Endodermal cell (in vitro differentiated cells): ENCODE measurements around the gene KCNJ1. TPM values are rescaled to one million over a fixed set of nuclear protein-coding genes. Genes with fewer than 3 reads are reported as not detected.

Source experiments
- DNase-seq: peaks from one replicate; pipeline ENCODE4 v3.0.0-alpha.2; 2017
- H3K27ac ChIP-seq: 2 replicates; pipeline ENCODE4 v1.5.1; 2013; ENCODE audit warnings: mild to moderate bottlenecking, low read depth, low read length, moderate library complexity
- H3K27me3 ChIP-seq: 2 replicates; pipeline ENCODE4 v1.6.1; 2013; ENCODE audit warnings: mild to moderate bottlenecking, low read length, moderate library complexity; ENCODE audit not compliant: insufficient read depth, control insufficient read depth, poor library complexity, severe bottlenecking
- H3K36me3 ChIP-seq: 2 replicates; pipeline ENCODE4 v1.7.0; 2013; ENCODE audit warnings: mild to moderate bottlenecking, low read length, moderate library complexity; ENCODE audit not compliant: control insufficient read depth, insufficient read depth
- H3K4me1 ChIP-seq: one replicate; pipeline ENCODE4 v1.7.0; 2013; ENCODE audit warnings: low read length; ENCODE audit not compliant: control insufficient read depth, insufficient read depth
- H3K4me3 ChIP-seq: 2 replicates; pipeline ENCODE4 v1.5.1; 2013; ENCODE audit warnings: mild to moderate bottlenecking, low read length, moderate library complexity
- H3K9ac ChIP-seq: 2 replicates; pipeline ENCODE4 v1.6.1; 2013; ENCODE audit warnings: mild to moderate bottlenecking, low read length, moderate library complexity; ENCODE audit not compliant: poor library complexity, severe bottlenecking; ENCODE audit errors: extremely low read depth
- H3K9me3 ChIP-seq: 2 replicates; pipeline ENCODE4 v1.6.1; 2013; ENCODE audit warnings: mild to moderate bottlenecking, low read length, moderate library complexity; ENCODE audit not compliant: control insufficient read depth
- H3K27ac Mint-ChIP-seq: 2 replicates; pipeline ENCODE4 v1.8.0; 2020; ENCODE audit warnings: mixed read lengths
- H3K27me3 Mint-ChIP-seq: 2 replicates; pipeline ENCODE4 v1.8.0; 2021; ENCODE audit warnings: mild to moderate bottlenecking, mixed read lengths; ENCODE audit not compliant: insufficient read depth
- H3K36me3 Mint-ChIP-seq: 2 replicates; pipeline ENCODE4 v1.8.0; 2020; ENCODE audit warnings: low read depth, mixed read lengths
- H3K4me1 Mint-ChIP-seq: 2 replicates; pipeline ENCODE4 v1.8.0; 2020; ENCODE audit warnings: mixed read lengths
- H3K4me3 Mint-ChIP-seq: 2 replicates; pipeline ENCODE4 v1.8.0; 2020; ENCODE audit warnings: mild to moderate bottlenecking, moderate library complexity, mixed read lengths
- H3K9me3 Mint-ChIP-seq: 2 replicates; pipeline ENCODE4 v1.8.0; 2020; ENCODE audit warnings: mild to moderate bottlenecking, mixed read lengths
- WGBS, 2 experiments: methylation state at CpG; one replicate each; pipeline versions ENCODE4 v1.1.5 to v1.1.7; 2013; ENCODE audit warnings: missing lambda C conversion rate in 2 of 2, mixed read lengths in 1 of 2; ENCODE audit not compliant: insufficient coverage in 1 of 2, insufficient read length in 1 of 2; 5-methylcytosine and 5-hydroxymethylcytosine counted together
- total RNA-seq, 2 donors: library from RNA; stranded (reverse); fragmentation: NEBNext Ultra II Directional in 1 of 2; extraction: Animal tissue kit (Norgen Biotek cat#: 25700) in 1 of 2; gene quantifications; 2 replicates in 1 of 2; 3 replicates in 1 of 2; pipeline ENCODE4 v1.2.1, GENCODE V29; 2021
- TF ChIP-seq, protein P1 (sequence below): fragments of 200-600 bp; sonication (generic); conservative IDR thresholded peaks from 2 replicates; pipeline ENCODE4 v1.5.0; 2021; ENCODE audit warnings: antibody characterized with exemption, mild to moderate bottlenecking

The KCNJ1 gene
- total RNA-seq, 2 donors from 2014 or later: not detected

DNA sequence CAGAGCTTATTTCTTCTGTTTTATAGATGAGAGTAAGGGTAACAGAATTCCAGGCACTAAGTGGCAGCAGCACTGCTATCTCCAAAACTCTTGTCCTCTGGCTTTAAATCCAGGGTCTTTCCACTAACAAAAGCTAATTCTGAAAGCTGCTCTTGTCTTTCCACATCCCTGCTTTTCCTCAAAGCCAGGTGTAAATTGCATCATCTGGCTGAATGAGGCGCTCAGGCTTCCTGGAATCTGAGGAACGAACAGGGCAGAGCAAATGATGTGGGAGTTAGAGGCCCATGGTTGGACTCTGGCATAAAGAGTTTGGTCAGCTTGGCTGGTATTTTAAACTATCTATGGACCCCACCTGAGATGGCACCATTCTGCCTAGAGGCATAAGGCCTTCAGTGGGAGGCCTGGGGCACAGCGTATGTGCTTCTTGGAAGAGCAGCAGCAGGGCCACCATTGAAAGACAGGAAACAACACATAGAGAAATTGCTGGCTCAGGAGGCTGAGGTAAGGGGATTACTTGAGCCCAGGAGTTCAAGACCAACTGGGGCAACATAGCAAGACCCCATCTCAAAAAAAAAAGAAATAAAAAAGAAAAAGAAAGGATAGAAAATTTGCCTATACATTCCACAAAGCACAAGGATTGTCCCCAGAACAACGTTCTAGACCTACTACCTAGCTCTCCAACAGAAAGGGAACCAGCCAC is 25.9 kb upstream of the KCNJ1 start:
- H3K27ac ChIP-seq: no peak overlapping the region
- peaks cover 21% of the 10 kb centered on the region for H3K4me1 ChIP-seq
- peaks cover 28% of the 10 kb centered on the region for H3K27me3 ChIP-seq
- WGBS, 2 experiments: 78 to 88% methylated on average over 4 of the region's 4 CpGs
- H3K36me3 Mint-ChIP-seq: no peaks in the 10 kb centered on the region
- TF ChIP-seq, protein P1, sequence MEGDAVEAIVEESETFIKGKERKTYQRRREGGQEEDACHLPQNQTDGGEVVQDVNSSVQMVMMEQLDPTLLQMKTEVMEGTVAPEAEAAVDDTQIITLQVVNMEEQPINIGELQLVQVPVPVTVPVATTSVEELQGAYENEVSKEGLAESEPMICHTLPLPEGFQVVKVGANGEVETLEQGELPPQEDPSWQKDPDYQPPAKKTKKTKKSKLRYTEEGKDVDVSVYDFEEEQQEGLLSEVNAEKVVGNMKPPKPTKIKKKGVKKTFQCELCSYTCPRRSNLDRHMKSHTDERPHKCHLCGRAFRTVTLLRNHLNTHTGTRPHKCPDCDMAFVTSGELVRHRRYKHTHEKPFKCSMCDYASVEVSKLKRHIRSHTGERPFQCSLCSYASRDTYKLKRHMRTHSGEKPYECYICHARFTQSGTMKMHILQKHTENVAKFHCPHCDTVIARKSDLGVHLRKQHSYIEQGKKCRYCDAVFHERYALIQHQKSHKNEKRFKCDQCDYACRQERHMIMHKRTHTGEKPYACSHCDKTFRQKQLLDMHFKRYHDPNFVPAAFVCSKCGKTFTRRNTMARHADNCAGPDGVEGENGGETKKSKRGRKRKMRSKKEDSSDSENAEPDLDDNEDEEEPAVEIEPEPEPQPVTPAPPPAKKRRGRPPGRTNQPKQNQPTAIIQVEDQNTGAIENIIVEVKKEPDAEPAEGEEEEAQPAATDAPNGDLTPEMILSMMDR: no peak
- peak; percentile 62 for DNase-seq
- peak overlapping the region; percentile 1 for H3K27ac Mint-ChIP-seq
- H3K4me3 Mint-ChIP-seq: no peak overlapping the region
- H3K9ac ChIP-seq: no peak overlapping the region
- H3K9me3 ChIP-seq: no peaks in the 10 kb centered on the region
- H3K4me3 ChIP-seq: no peak overlapping the region
- H3K9me3 Mint-ChIP-seq: no peaks in the 10 kb centered on the region
- H3K36me3 ChIP-seq: no peaks in the 10 kb centered on the region
- peaks cover 41% of the 10 kb centered on the region for H3K27me3 Mint-ChIP-seq
- peaks cover 44% of the 10 kb centered on the region for H3K4me1 Mint-ChIP-seq

DNA sequence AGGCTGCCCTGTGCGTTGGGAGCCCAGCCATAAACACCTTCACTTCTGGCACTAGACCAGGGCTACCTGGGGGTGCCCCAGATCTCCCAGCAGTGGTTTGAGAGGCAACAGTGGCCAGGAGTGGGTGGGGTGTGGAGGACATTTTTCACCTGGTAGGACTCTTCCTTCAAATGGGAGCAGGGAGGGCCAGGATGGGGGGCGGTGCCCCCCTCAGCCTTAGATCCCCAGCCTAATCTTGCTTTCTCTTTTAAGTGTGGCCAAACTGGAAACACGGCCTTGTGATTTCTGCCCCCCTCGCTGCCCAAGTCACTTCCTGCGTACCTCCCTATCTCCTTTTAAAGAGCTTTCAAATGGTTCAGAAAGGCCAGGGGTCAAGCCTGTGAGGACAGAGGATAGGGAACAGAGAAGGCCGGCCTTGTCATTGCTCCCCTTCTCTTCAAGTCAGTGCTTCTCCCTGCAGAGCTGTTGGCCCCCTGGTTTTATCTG is 24.9 kb upstream of the KCNJ1 start:
- no peaks in the 10 kb centered on the region for H3K9me3 Mint-ChIP-seq
- Histone ChIP-seq H3K4me1 (peaks cover 25% of the 10 kb centered on the region), H3K27ac (no peak overlapping the region), H3K9me3 (no peaks in the 10 kb centered on the region), H3K9ac (no peak overlapping the region), H3K36me3 (no peaks in the 10 kb centered on the region), H3K4me3 (peak overlapping the region; percentile 59), H3K27me3 (peaks cover 26% of the 10 kb centered on the region)
- peak overlapping the region; percentile 61 for H3K4me3 Mint-ChIP-seq
- peaks cover 37% of the 10 kb centered on the region for H3K27me3 Mint-ChIP-seq
- no peaks in the 10 kb centered on the region for H3K36me3 Mint-ChIP-seq
- H3K27ac Mint-ChIP-seq: no peak overlapping the region
- TF ChIP-seq, protein P1: no peak
- DNase-seq: peak; percentile 58
- peaks cover 52% of the 10 kb centered on the region for H3K4me1 Mint-ChIP-seq
- 48% methylated on average over 6 of the region's 6 CpGs; no CpG with 5 or more reads in 1 of the 2 experiments for WGBS, 2 experiments

DNA sequence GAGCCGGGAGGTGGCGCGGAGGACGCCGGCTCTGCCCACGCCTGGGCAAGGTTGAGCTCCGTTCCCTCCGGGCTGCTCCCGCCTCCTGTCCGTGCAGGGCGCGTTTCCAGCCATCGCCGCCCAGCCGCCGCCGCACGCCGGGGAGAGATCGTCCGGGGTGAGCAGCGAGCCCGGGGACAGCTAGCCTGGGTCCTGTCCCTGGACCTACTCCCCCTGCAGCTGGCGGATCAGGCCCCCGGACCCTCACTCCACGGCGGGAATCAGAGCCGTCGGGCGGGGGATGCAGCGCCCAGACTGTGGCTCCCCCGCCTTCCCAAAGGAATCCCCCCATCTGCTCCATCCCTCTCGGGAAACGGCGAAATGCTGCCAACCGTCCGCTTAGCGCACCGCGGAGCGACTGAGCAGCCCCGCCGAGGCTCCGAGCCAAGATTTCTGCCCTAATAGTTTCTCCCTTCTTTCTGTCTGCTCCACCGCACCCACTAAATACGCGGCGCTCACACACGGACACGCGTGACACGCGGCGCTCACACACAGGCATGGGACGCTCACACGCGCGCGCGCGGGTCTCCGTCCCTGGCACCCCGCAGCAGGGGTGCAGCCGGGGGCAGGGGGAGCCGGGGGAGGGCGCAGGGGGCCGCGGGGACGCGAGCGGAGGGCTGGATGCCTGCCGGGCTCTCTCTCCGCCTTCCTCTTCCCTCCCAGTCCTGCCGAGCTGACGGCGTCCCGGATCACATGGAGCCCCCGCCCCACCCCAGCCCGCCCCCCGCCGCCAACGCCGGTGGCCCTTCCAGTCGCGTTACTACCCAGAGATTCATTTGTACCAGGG is 23.7 kb upstream of the KCNJ1 start, which contains the start of gene KCNJ5:
TSS of gene KCNJ5 (plus strand) at position 814 of the 826 bp plus-strand sequence. CDS start 19,918 bp downstream, outside the sequence.
- Mint-ChIP-seq H3K27ac (no peak within 1 kb of the TSS), H3K4me1 (peaks cover 62% of the 10 kb centered on the region), H3K27me3 (peaks cover 39% of the 10 kb centered on the region), H3K36me3 (no peaks in the 10 kb centered on the region), H3K9me3 (no peaks in the 10 kb centered on the region), H3K4me3 (peak within 1 kb of the TSS; percentile 61)
- WGBS, 2 experiments: 0 to 1% methylated on average over 16 to 72 of the region's 85 CpGs
- Histone ChIP-seq H3K36me3 (no peaks in the 10 kb centered on the region), H3K27me3 (peaks cover 26% of the 10 kb centered on the region), H3K27ac (no peak within 1 kb of the TSS), H3K9ac (no peak within 1 kb of the TSS), H3K4me1 (peaks cover 30% of the 10 kb centered on the region), H3K9me3 (no peaks in the 10 kb centered on the region), H3K4me3 (peak within 1 kb of the TSS; percentile 73)
- TF ChIP-seq, protein P1: no peak
- peak; percentile 83 for DNase-seq
